IMR-90 (cell line): ENCODE data around the gene ESD. TPM values are rescaled to one million over a fixed set of nuclear protein-coding genes. Genes with fewer than 3 reads are reported as not detected.

Experiments used
- ATAC-seq: fragments of 200-7000 bp; cut with Tn5 transposase; 2 replicates; pipeline ENCODE4 v1.9.1; 2020; ENCODE audit warnings: low read depth, mild to moderate bottlenecking, moderate library complexity
- BruUV-seq: library from RNA; stranded (reverse); fragments of 400-500 nt; replicated peaks from 2 replicates; lab custom pipeline; 2021; lab: Mats Ljungman, UMichigan
- CTCF ChIA-PET: fragments of 300-600 bp; formaldehyde crosslinking; extraction: SDS; loops from one replicate; lab custom pipeline; 2021; ENCODE audit warnings: antibody characterized with exemption; lab: Yijun Ruan, JAX
- POLR2A ChIA-PET: fragments of 300-600 bp; sonication (Branson Sonifier 250); formaldehyde crosslinking; loops from one replicate; lab custom pipeline; 2022; ENCODE audit warnings: antibody characterized with exemption; ENCODE audit not compliant: unreplicated experiment; lab: Charles Lee
- DNase-seq: peaks from one replicate; pipeline ENCODE4 v3.0.0; 2013
- H2AFZ ChIP-seq: replicated peaks from 2 replicates; pipeline ENCODE3; 2013; ENCODE audit warnings: low read length, mild to moderate bottlenecking; ENCODE audit not compliant: poor library complexity
- H2AK5ac ChIP-seq: 2 replicates; pipeline ENCODE4 v1.6.1; 2013; ENCODE audit warnings: low read depth, low read length, inconsistent platforms
- H2AK9ac ChIP-seq: replicated peaks from 2 replicates; pipeline ENCODE3; 2013; ENCODE audit warnings: mild to moderate bottlenecking, low read depth, low read length, moderate library complexity; ENCODE audit not compliant: poor library complexity
- H2BK120ac ChIP-seq: 2 replicates; pipeline ENCODE4 v1.6.1; 2013; ENCODE audit warnings: low read depth, low read length, inconsistent platforms
- H2BK15ac ChIP-seq: 3 replicates; pipeline ENCODE4 v1.6.1; 2013; ENCODE audit warnings: low read depth, low read length, inconsistent platforms
- H2BK20ac ChIP-seq: 2 replicates; pipeline ENCODE4 v1.6.1; 2013; ENCODE audit warnings: low read depth, mild to moderate bottlenecking, inconsistent platforms, low read length, moderate library complexity
- H2BK5ac ChIP-seq: 2 replicates; pipeline ENCODE4 v1.6.1; 2013; ENCODE audit warnings: mild to moderate bottlenecking, low read depth, low read length, inconsistent platforms; ENCODE audit not compliant: poor library complexity, severe bottlenecking
- H3K14ac ChIP-seq: replicated peaks from 2 replicates; pipeline ENCODE4 v1.6.1; 2013; ENCODE audit warnings: low read depth, low read length, inconsistent platforms
- H3K18ac ChIP-seq: 2 replicates; pipeline ENCODE4 v1.6.1; 2013; ENCODE audit warnings: low read depth, low read length, control low read depth
- H3K23ac ChIP-seq: 2 replicates; pipeline ENCODE4 v1.6.1; 2013; ENCODE audit warnings: low read depth, low read length, inconsistent platforms
- H3K27ac ChIP-seq: 2 replicates; pipeline ENCODE4 v1.5.1; 2013; ENCODE audit warnings: mild to moderate bottlenecking, control low read depth, low read length; ENCODE audit not compliant: insufficient read depth
- H3K27me3 ChIP-seq: 2 replicates; pipeline ENCODE4 v1.6.1; 2013; ENCODE audit warnings: low read length; ENCODE audit not compliant: control insufficient read depth, insufficient read depth
- H3K36me3 ChIP-seq: 2 replicates; pipeline ENCODE4 v1.6.1; 2013; ENCODE audit warnings: low read length, mixed read lengths; ENCODE audit not compliant: control insufficient read depth, insufficient read depth
- H3K4ac ChIP-seq: 2 replicates; pipeline ENCODE4 v1.6.1; 2013; ENCODE audit warnings: low read depth, low read length, inconsistent platforms
- H3K4me1 ChIP-seq: 2 replicates; pipeline ENCODE4 v1.6.1; 2013; ENCODE audit warnings: low read length, mixed read lengths; ENCODE audit not compliant: control insufficient read depth, insufficient read depth
- H3K4me2 ChIP-seq: 2 replicates; pipeline ENCODE4 v1.6.1; 2013; ENCODE audit warnings: low read depth, mild to moderate bottlenecking, control low read depth, low read length, moderate library complexity
- H3K4me3 ChIP-seq: 2 replicates; pipeline ENCODE4 v1.5.1; 2013; ENCODE audit warnings: low read depth, mild to moderate bottlenecking, control low read depth, low read length, moderate library complexity; ENCODE audit not compliant: insufficient read depth
- H3K56ac ChIP-seq: 2 replicates; pipeline ENCODE4 v1.6.1; 2013; ENCODE audit warnings: low read length, inconsistent platforms; ENCODE audit not compliant: insufficient read depth; ENCODE audit errors: extremely low read depth
- H3K79me1 ChIP-seq, 2 experiments: 2 replicates each; pipeline ENCODE4 v1.6.1; 2013; ENCODE audit warnings: low read length in 2 of 2, inconsistent platforms in 1 of 2, low read depth in 1 of 2
- H3K9ac ChIP-seq: 2 replicates; pipeline ENCODE4 v1.6.1; 2013; ENCODE audit warnings: low read depth, low read length, control low read depth
- H3K9me1 ChIP-seq: 2 replicates; pipeline ENCODE4 v1.6.1; 2013; ENCODE audit warnings: low read length, inconsistent platforms; ENCODE audit not compliant: insufficient read depth
- H3K9me3 ChIP-seq: 2 replicates; pipeline ENCODE4 v1.6.1; 2013; ENCODE audit warnings: low read length; ENCODE audit not compliant: control insufficient read depth, insufficient read depth
- H4K20me1 ChIP-seq: 2 replicates; pipeline ENCODE4 v1.6.1; 2013; ENCODE audit warnings: low read length, inconsistent platforms; ENCODE audit not compliant: insufficient read depth
- H4K5ac ChIP-seq: 2 replicates; pipeline ENCODE4 v1.6.1; 2013; ENCODE audit warnings: mild to moderate bottlenecking, low read depth, low read length, control low read depth
- H4K8ac ChIP-seq, 2 experiments: 2 replicates each; pipeline ENCODE4 v1.6.1; 2013; ENCODE audit warnings: low read depth in 2 of 2, low read length in 2 of 2, control low read depth in 1 of 2, inconsistent platforms in 1 of 2
- H4K91ac ChIP-seq: 2 replicates; pipeline ENCODE4 v1.6.1; 2013; ENCODE audit warnings: low read depth, low read length, inconsistent platforms; ENCODE audit not compliant: insufficient read depth
- CEBPB ChIP-seq: IDR thresholded peaks from 2 replicates; pipeline ENCODE4 v1.6.1; 2012; ENCODE audit warnings: low read depth, low read length, improper control_type of control experiment
- CTCF ChIP-seq: conservative IDR thresholded peaks from 2 replicates; pipeline ENCODE4 v1.5.1; 2012; ENCODE audit warnings: mild to moderate bottlenecking, low read depth, low read length, improper control_type of control experiment
- ELK1 ChIP-seq: fragments of 150-350 bp; IDR thresholded peaks from 2 replicates; pipeline ENCODE4 v1.6.1; 2016; ENCODE audit warnings: low read depth, mild to moderate bottlenecking, low read length, moderate library complexity, borderline replicate concordance
- FOS ChIP-seq: fragments of 150-350 bp; IDR thresholded peaks from 2 replicates; pipeline ENCODE4 v1.6.1; 2016; ENCODE audit warnings: low read depth, low read length
- MAFK ChIP-seq: IDR thresholded peaks from 2 replicates; pipeline ENCODE4 v1.6.1; 2012; ENCODE audit warnings: low read depth, low read length, improper control_type of control experiment
- NFE2L2 ChIP-seq: fragments of 150-350 bp; IDR thresholded peaks from 2 replicates; pipeline ENCODE4 v1.6.1; 2016; ENCODE audit warnings: low read depth, mild to moderate bottlenecking, low read length
- POLR2A ChIP-seq: IDR thresholded peaks from 2 replicates; pipeline ENCODE4 v1.6.1; 2012; ENCODE audit warnings: mild to moderate bottlenecking, low read depth, low read length
- RAD21 ChIP-seq: IDR thresholded peaks from 2 replicates; pipeline ENCODE4 v1.6.1; 2012; ENCODE audit warnings: low read length, improper control_type of control experiment
- WGBS, 2 experiments: methylation state at CpG; one replicate each; pipeline versions ENCODE4 v1.1.5 to v1.1.7; 2013; ENCODE audit warnings: missing lambda C conversion rate in 2 of 2; ENCODE audit not compliant: insufficient read length in 1 of 2; ENCODE audit errors: extremely low coverage in 2 of 2; 5-methylcytosine and 5-hydroxymethylcytosine counted together
- dilution Hi-C: fragments of 300-500 bp; cut with HindIII; formaldehyde crosslinking; loops from one replicate; pipeline ENCODE4 v1.14.3; 2018; ENCODE audit warnings: low sequenced_read_pairs; ENCODE audit not compliant: unreplicated experiment
- in situ Hi-C: fragments of 300-500 bp; cut with MboI; formaldehyde crosslinking; loops from 3 replicates; pipeline ENCODE4 v1.14.3; 2019; ENCODE audit warnings: low sequenced_read_pairs, inconsistent platforms, mixed read lengths
- intact Hi-C: fragments of 100-400 bp; cut with micrococcal nuclease; formaldehyde crosslinking; loops from 2 replicates; pipeline ENCODE4 v1.10.0; 2022
- polyA plus RNA-seq, 3 experiments: library from polyadenylated mRNA; depleted of rRNA; stranded (reverse); fragments of >200 nt; gene quantifications; 2 replicates each; pipeline ENCODE4 v1.2.3, GENCODE V29; 2012; ENCODE audit warnings: low replicate concordance in 1 of 3
- total RNA-seq: library from RNA; depleted of rRNA; stranded (reverse); fragments of >200 nt; gene quantifications from 2 replicates; pipeline ENCODE4 v1.2.3, GENCODE V29; 2012

The ESD gene
- total and polyA plus RNA-seq, 2 of the 4 experiments (the other 2 are of a cell fraction), result 90.4 to 135 TPM

DNA sequence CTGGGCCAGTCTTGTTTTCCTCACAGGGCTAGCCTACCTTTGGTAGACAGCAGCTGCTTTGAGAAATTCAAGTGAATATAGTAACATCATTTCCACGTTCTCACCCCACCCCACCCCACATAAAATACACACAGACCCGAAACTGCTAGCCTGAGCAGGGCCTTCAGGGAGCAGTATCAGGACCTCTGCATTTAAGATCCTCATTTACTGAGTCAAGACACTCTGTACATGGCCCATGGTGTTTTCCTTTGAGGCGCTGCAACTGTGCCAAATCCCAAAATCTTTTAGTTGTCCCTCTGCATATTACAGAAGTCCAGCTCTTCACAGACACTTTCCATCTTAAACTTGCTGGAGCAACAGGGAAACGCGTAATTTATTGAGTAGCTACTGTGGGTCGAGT is 43.0 kb downstream of the ESD start:
- Histone ChIP-seq H3K36me3 (peaks cover 9% of the 10 kb centered on the region), H4K5ac (no peak overlapping the region), H4K91ac (no peak overlapping the region), H4K20me1 (no peaks in the 10 kb centered on the region), H2AFZ (no peak overlapping the region), H2BK15ac (no peak overlapping the region), H3K27ac (no peak overlapping the region), H3K4me3 (no peak overlapping the region), H2AK5ac (no peak overlapping the region), H2AK9ac (no peak overlapping the region), H3K4me1 (no peaks in the 10 kb centered on the region; the same call in 1 of the 2 replicates), H3K14ac (no peak overlapping the region), H2BK20ac (no peak overlapping the region), H3K9me3 (no peaks in the 10 kb centered on the region), H3K4me2 (no peak overlapping the region), H3K18ac (no peak overlapping the region), H3K9me1 (no peaks in the 10 kb centered on the region), H3K4ac (no peak overlapping the region), H3K27me3 (0 out of 2 replicates have a peak, but pooled peaks cover 4% of the 10 kb centered on the region), H3K79me1 (no peaks in the 10 kb centered on the region), H2BK120ac (no peak overlapping the region), H3K9ac (no peak overlapping the region), H2BK5ac (no peak overlapping the region), H3K56ac (no peak overlapping the region), H4K8ac (no peak overlapping the region), H3K23ac (no peak overlapping the region)
- ChIA-PET CTCF (no interaction called here), POLR2A (no interaction called here)
- 93% methylated on average over 3 of the region's 6 CpGs; no CpG with 5 or more reads in 1 of the 2 experiments for WGBS, 2 experiments
- TF ChIP-seq CTCF (no peak), POLR2A (no peak), MAFK (no peak), RAD21 (no peak), NFE2L2 (no peak), CEBPB (no peak), ELK1 (no peak), FOS (no peak)
- intact Hi-C loops, result no loop called here
- DNase-seq, result no peak
- ATAC-seq, result no peak
- no TSS peak for BruUV-seq
- in situ Hi-C loops, result no loop called here
- dilution Hi-C loops, result no loop called here
